Measurements from ENCODE around the gene MOGAT2. TPM values are rescaled to one million over a fixed set of nuclear protein-coding genes. Genes with fewer than 3 reads are reported as not detected.

MOGAT2 gene
- total and polyA plus RNA-seq, 2 of the 4 experiments (the other 2 are of a cell fraction): not detected

DNA sequence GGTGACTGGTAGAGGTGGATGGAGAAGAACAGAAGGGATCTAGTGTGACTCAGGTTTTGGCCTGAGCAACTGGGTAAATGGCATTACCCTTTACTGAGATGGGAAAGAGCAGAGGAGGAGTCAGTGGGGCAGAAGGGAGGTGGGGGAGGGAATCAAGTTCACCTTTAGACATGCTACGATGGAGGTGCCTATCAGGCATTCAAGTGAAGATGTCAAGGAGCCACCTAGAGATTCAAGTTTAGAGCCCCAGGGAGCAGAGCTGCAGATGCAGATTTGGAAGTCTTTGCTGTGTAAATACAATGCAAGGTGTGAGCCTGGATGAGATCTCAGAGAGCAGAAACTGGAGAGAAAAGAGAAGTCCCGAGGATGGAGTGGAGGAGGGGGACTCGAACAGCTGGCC lies 979 bp upstream of the MOGAT2 start:
- Histone ChIP-seq H3K27me3 (ENCODE audit: control insufficient read depth, insufficient read depth, low read length) (peaks cover 61% of the 10 kb centered on the region), H3K23ac (ENCODE audit: low read depth, low read length) (no peak overlapping the region), H3K56ac (ENCODE audit: extremely low read depth, insufficient read depth, low read length) (no peak overlapping the region), H3K18ac (ENCODE audit: low read depth, low read length) (no peak overlapping the region), H2BK20ac (ENCODE audit: low read depth, low read length) (no peak overlapping the region), H2AFZ (replicated peaks; ENCODE audit: low read length, poor library complexity) (no peak overlapping the region), H3K79me1 (ENCODE audit: low read depth in 1 of 2, low read length in 2 of 2) (no peaks in the 10 kb centered on the region), H3K4me3 (ENCODE audit: insufficient read depth, low read depth, low read length) (no peak overlapping the region), H2BK15ac (ENCODE audit: low read depth, low read length) (no peak overlapping the region), H3K4me2 (ENCODE audit: low read depth, low read length) (no peak overlapping the region), H3K9me3 (ENCODE audit: control insufficient read depth, insufficient read depth, low read length) (no peaks in the 10 kb centered on the region), H2BK5ac (ENCODE audit: low read depth, low read length, poor library complexity, severe bottlenecking) (no peak overlapping the region), H3K36me3 (ENCODE audit: control insufficient read depth, insufficient read depth, low read length) (no peaks in the 10 kb centered on the region), H3K27ac (ENCODE audit: insufficient read depth, low read length) (no peak overlapping the region), H3K14ac (replicated peaks; ENCODE audit: low read depth, low read length) (no peak overlapping the region), H2AK5ac (ENCODE audit: low read depth, low read length) (no peak overlapping the region), H4K91ac (ENCODE audit: insufficient read depth, low read depth, low read length) (no peak overlapping the region), H2BK120ac (ENCODE audit: low read depth, low read length) (no peak overlapping the region), H4K20me1 (ENCODE audit: insufficient read depth, low read length) (no peaks in the 10 kb centered on the region; the same call in 1 of the 2 replicates), H3K4me1 (ENCODE audit: control insufficient read depth, insufficient read depth, low read length) (no peaks in the 10 kb centered on the region), H4K5ac (ENCODE audit: low read depth, low read length) (no peak overlapping the region), H3K9me1 (ENCODE audit: insufficient read depth, low read length) (no peaks in the 10 kb centered on the region), H4K8ac (ENCODE audit: low read depth in 2 of 2, low read length in 2 of 2) (no peak overlapping the region), H2AK9ac (replicated peaks; ENCODE audit: low read depth, low read length, poor library complexity) (no peak overlapping the region), H3K4ac (ENCODE audit: low read depth, low read length) (no peak overlapping the region), H3K9ac (ENCODE audit: low read depth, low read length) (no peak overlapping the region)
- 25% methylated on average over 3 of the region's 3 CpGs; no CpG with 5 or more reads in 1 of the 2 experiments for WGBS, 2 experiments (ENCODE audit: extremely low coverage in 2 of 2, insufficient read length in 1 of 2)
- ATAC-seq (ENCODE audit: low read depth) (no peak), DNase-seq (no peak)
- POLR2A ChIA-PET (ENCODE audit: unreplicated experiment): no interaction called here
- TF ChIP-seq ELK1 (IDR thresholded peaks at IDR 0.05; ENCODE audit: borderline replicate concordance, low read depth, low read length) (no peak), MAFK (IDR thresholded peaks at IDR 0.05; ENCODE audit: low read depth, low read length) (no peak), SMC3 (IDR thresholded peaks at IDR 0.05; ENCODE audit: low read depth, low read length) (no peak), MAZ (IDR thresholded peaks at IDR 0.05; ENCODE audit: borderline replicate concordance, low read depth, low read length) (no peak), USF2 (IDR thresholded peaks at IDR 0.05; ENCODE audit: low read depth, low read length) (no peak), CTCF (conservative IDR thresholded peaks at IDR 0.05; ENCODE audit: low read depth, low read length) (no peak), RAD21 (IDR thresholded peaks at IDR 0.05; ENCODE audit: low read length) (no peak), RCOR1 (IDR thresholded peaks at IDR 0.05; ENCODE audit: insufficient replicate concordance, low read length) (no peak), RFX5 (IDR thresholded peaks at IDR 0.05; ENCODE audit: low read depth, low read length) (no peak), BHLHE40 (IDR thresholded peaks at IDR 0.05; ENCODE audit: low read depth, low read length) (no peak), NFE2L2 (IDR thresholded peaks at IDR 0.05; ENCODE audit: low read depth, low read length) (no peak), CHD1 (IDR thresholded peaks at IDR 0.05; ENCODE audit: low read depth, low read length) (no peak), CEBPB (IDR thresholded peaks at IDR 0.05; ENCODE audit: low read depth, low read length) (no peak), FOS (IDR thresholded peaks at IDR 0.05; ENCODE audit: low read depth, low read length) (no peak), MXI1 (IDR thresholded peaks at IDR 0.05; ENCODE audit: borderline replicate concordance, low read depth, low read length) (no peak), POLR2A (IDR thresholded peaks at IDR 0.05; ENCODE audit: low read depth, low read length) (no peak)
- intact Hi-C loops (cut with micrococcal nuclease): no loop called here
- in situ Hi-C loops (cut with MboI; ENCODE audit: low sequenced_read_pairs): no loop called here
- dilution Hi-C loops (cut with HindIII; ENCODE audit: low sequenced_read_pairs, unreplicated experiment): no loop called here
- BruUV-seq (replicated peaks): no TSS peak
- CTCF ChIA-PET: no interaction called here
